OCI-LY1 (cell line): ENCODE measurements around the gene SLAMF9.

Experiments used
- H2AFZ ChIP-seq: fragments of 200-600 bp; sonication (generic), shearing (Covaris generic); 2 replicates; pipeline ENCODE4 v1.6.0; 2014; ENCODE audit warnings: antibody characterized with exemption, mild to moderate bottlenecking, low read length
- H3F3A ChIP-seq: fragments of 200-600 bp; sonication (generic), shearing (Covaris generic); 2 replicates; pipeline ENCODE4 v1.6.0; 2014; ENCODE audit warnings: mild to moderate bottlenecking, antibody characterized with exemption, low read length, moderate library complexity; ENCODE audit not compliant: insufficient read depth
- H3K27ac ChIP-seq: fragments of 200-600 bp; sonication (generic); 2 replicates; pipeline ENCODE4 v1.5.1; 2014; ENCODE audit warnings: low read length, mixed run types, mild to moderate bottlenecking, low read depth; ENCODE audit not compliant: poor library complexity, severe bottlenecking
- H3K27me3 ChIP-seq: fragments of 200-600 bp; sonication (generic); 2 replicates; pipeline ENCODE4 v1.6.0; 2014; ENCODE audit warnings: antibody characterized with exemption, mild to moderate bottlenecking, low read length, moderate library complexity; ENCODE audit not compliant: insufficient read depth
- H3K36me3 ChIP-seq: fragments of 200-600 bp; sonication (generic); 2 replicates; pipeline ENCODE4 v1.6.1; 2014; ENCODE audit warnings: mild to moderate bottlenecking, antibody characterized with exemption, low read length, moderate library complexity, mixed read lengths; ENCODE audit not compliant: insufficient read depth
- H3K4me1 ChIP-seq: fragments of 200-600 bp; sonication (generic); 2 replicates; pipeline ENCODE4 v1.5.1; 2014; ENCODE audit warnings: mild to moderate bottlenecking, low read length, moderate library complexity; ENCODE audit not compliant: insufficient read depth, severe bottlenecking
- H3K4me2 ChIP-seq: fragments of 200-600 bp; sonication (generic), shearing (Covaris generic); 2 replicates; pipeline ENCODE4 v1.6.1; 2014; ENCODE audit warnings: low read length
- H3K4me3 ChIP-seq: fragments of 200-600 bp; sonication (generic); 2 replicates; pipeline ENCODE4 v1.5.1; 2014; ENCODE audit warnings: low read length, low read depth, mild to moderate bottlenecking, mixed read lengths; ENCODE audit not compliant: poor library complexity, severe bottlenecking
- H3K79me2 ChIP-seq: fragments of 200-600 bp; shearing (Covaris generic); 2 replicates; pipeline ENCODE4 v1.6.1; 2016; ENCODE audit warnings: mixed run types, low read length, mixed read lengths; ENCODE audit not compliant: insufficient read depth
- H3K9ac ChIP-seq: fragments of 200-600 bp; sonication (generic), shearing (Covaris generic); 2 replicates; pipeline ENCODE4 v1.6.1; 2014; ENCODE audit warnings: mild to moderate bottlenecking, low read length, mixed read lengths
- H3K9me2 ChIP-seq: fragments of 200-600 bp; sonication (generic), shearing (Covaris generic); 2 replicates; pipeline ENCODE4 v1.6.1; 2014; ENCODE audit warnings: low read depth, mild to moderate bottlenecking, low read length, mixed read lengths
- H3K9me3 ChIP-seq: fragments of 200-600 bp; shearing (Covaris generic); 2 replicates; pipeline ENCODE4 v1.6.1; 2014; ENCODE audit warnings: low read length, mixed read lengths
- H4K20me1 ChIP-seq: fragments of 200-600 bp; sonication (generic), shearing (Covaris generic); 2 replicates; pipeline ENCODE4 v1.6.0; 2016; ENCODE audit warnings: mild to moderate bottlenecking, low read length; ENCODE audit not compliant: insufficient read depth
- EZH2 ChIP-seq: fragments of 200-600 bp; sonication (generic), shearing (Covaris generic); IDR thresholded peaks from 2 replicates; pipeline ENCODE4 v1.8.0; 2017; ENCODE audit warnings: borderline replicate concordance, mixed run types, mild to moderate bottlenecking, antibody characterized with exemption, low read length, moderate library complexity, mixed read lengths
- TF ChIP-seq, protein P1 (sequence below): fragments of 200-600 bp; sonication (generic), shearing (Covaris generic); IDR thresholded peaks from 2 replicates; pipeline ENCODE4 v1.5.1; 2017; ENCODE audit warnings: mild to moderate bottlenecking, antibody characterized with exemption, low read length, moderate library complexity, mixed read lengths

SLAMF9 gene

DNA sequence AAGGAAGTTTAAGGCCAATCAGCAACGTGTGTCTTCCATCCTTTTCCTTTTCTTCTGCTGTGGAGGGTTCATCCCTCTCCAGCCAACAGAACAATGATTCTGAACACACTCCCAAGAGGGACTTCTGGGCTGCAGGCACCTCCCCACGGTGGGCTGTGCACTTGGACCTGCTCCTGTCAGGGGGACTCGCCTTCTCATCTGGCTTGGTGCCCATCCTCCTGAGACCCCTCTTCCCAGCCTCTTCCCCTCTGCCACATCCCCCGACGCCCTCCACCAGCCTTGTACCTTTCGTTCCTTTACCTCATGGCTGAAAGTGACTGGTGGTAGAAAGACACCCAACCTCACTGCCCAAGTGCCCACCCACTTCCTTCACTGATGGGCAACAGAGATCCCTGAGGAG lies 26.0 kb upstream of the SLAMF9 start:
- no peaks in the 10 kb centered on the region for H3K79me2 ChIP-seq
- H3K4me1 ChIP-seq: no peaks in the 10 kb centered on the region
- H3K4me3 ChIP-seq: no peak overlapping the region
- H3K9me3 ChIP-seq: no peaks in the 10 kb centered on the region
- H3K36me3 ChIP-seq: no peaks in the 10 kb centered on the region
- TF ChIP-seq, protein P1, sequence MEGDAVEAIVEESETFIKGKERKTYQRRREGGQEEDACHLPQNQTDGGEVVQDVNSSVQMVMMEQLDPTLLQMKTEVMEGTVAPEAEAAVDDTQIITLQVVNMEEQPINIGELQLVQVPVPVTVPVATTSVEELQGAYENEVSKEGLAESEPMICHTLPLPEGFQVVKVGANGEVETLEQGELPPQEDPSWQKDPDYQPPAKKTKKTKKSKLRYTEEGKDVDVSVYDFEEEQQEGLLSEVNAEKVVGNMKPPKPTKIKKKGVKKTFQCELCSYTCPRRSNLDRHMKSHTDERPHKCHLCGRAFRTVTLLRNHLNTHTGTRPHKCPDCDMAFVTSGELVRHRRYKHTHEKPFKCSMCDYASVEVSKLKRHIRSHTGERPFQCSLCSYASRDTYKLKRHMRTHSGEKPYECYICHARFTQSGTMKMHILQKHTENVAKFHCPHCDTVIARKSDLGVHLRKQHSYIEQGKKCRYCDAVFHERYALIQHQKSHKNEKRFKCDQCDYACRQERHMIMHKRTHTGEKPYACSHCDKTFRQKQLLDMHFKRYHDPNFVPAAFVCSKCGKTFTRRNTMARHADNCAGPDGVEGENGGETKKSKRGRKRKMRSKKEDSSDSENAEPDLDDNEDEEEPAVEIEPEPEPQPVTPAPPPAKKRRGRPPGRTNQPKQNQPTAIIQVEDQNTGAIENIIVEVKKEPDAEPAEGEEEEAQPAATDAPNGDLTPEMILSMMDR: no peak
- no peak for TF ChIP-seq EZH2
- no peak overlapping the region for H3K9ac ChIP-seq
- H3K9me2 ChIP-seq: no peaks in the 10 kb centered on the region
- H2AFZ ChIP-seq: no peak overlapping the region
- H3F3A ChIP-seq: no peaks in the 10 kb centered on the region
- no peaks in the 10 kb centered on the region for H4K20me1 ChIP-seq
- H3K4me2 ChIP-seq: no peak overlapping the region
- H3K27me3 ChIP-seq: peaks cover 3% of the 10 kb centered on the region; the same call in 1 of the 2 replicates
- H3K27ac ChIP-seq: no peak overlapping the region

DNA sequence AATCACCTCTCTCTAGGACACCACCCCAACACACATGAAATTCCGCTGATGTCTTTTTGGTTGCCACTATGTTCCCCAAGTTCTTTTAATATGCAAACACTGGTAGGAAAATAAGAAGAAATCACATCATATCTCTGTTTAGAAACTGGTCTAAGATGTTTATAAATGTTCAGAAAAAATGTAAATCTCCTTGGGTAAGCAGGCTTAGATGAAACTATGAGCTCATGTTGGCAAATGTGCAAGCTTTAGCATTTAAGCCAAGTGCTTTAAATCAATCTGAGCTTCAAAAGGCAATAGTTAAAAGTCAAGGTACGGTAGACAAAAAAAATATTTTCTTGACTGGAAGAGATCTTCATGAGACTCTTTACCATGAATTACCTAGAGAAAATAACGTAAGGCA lies 25.2 kb upstream of the SLAMF9 start:
- no peak overlapping the region for H3K4me3 ChIP-seq
- H3K36me3 ChIP-seq: no peaks in the 10 kb centered on the region
- no peak overlapping the region for H2AFZ ChIP-seq
- peaks cover 3% of the 10 kb centered on the region; the same call in 1 of the 2 replicates for H3K27me3 ChIP-seq
- H3K9me2 ChIP-seq: no peaks in the 10 kb centered on the region
- no peak overlapping the region for H3K27ac ChIP-seq
- no peaks in the 10 kb centered on the region for H4K20me1 ChIP-seq
- H3K9ac ChIP-seq: no peak overlapping the region
- H3K79me2 ChIP-seq: no peaks in the 10 kb centered on the region
- no peaks in the 10 kb centered on the region for H3K9me3 ChIP-seq
- no peaks in the 10 kb centered on the region for H3K4me1 ChIP-seq
- H3K4me2 ChIP-seq: no peak overlapping the region
- H3F3A ChIP-seq: no peaks in the 10 kb centered on the region
- no peak for TF ChIP-seq EZH2
- TF ChIP-seq, protein P1: no peak

DNA sequence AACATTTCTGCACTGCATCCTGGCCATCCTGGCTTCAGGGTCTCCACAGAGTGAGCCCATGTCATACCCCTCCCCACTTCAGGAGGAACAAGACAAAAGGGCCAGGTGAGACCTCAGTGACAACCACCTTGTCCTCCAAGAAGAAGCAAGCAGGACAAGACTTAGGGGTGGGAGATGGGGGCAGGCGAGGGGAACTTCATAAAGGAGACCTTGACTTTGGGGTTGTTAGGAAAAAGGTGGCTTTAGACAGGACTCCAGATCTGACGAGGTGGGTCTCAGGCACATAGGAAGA lies 24.0 kb upstream of the SLAMF9 start:
- Histone ChIP-seq H3K9me2 (no peaks in the 10 kb centered on the region), H3K36me3 (no peaks in the 10 kb centered on the region), H3F3A (no peaks in the 10 kb centered on the region), H3K4me3 (no peak overlapping the region), H3K79me2 (no peaks in the 10 kb centered on the region), H4K20me1 (no peaks in the 10 kb centered on the region), H3K9ac (no peak overlapping the region), H3K27me3 (peaks cover 2% of the 10 kb centered on the region; the same call in 1 of the 2 replicates), H3K27ac (no peak overlapping the region), H3K4me1 (no peaks in the 10 kb centered on the region), H3K9me3 (no peaks in the 10 kb centered on the region), H3K4me2 (no peak overlapping the region), H2AFZ (no peak overlapping the region)
- TF ChIP-seq, protein P1: no peak
- TF ChIP-seq EZH2: no peak
